HEK293 (cell line): ENCODE data around the gene ICE2.

ENCODE experiments used
- CTCF ChIA-PET: fragments of 350-600 bp; formaldehyde crosslinking; extraction: SDS; loops from one replicate; lab custom pipeline; 2021; ENCODE audit warnings: antibody characterized with exemption; lab: Yijun Ruan, JAX
- POLR2A ChIA-PET: fragments of 300-600 bp; formaldehyde crosslinking; extraction: SDS; loops from one replicate; lab custom pipeline; 2020; ENCODE audit warnings: antibody characterized with exemption, inconsistent platforms; lab: Yijun Ruan, JAX
- H3K27ac ChIP-seq: fragments of 200-500 bp; sonication (Bioruptor generic); 2 replicates; pipeline ENCODE4 v1.5.1; 2014; ENCODE audit warnings: low read depth, low read length, control low read depth, inconsistent platforms; ENCODE audit errors: extremely low read depth
- H3K36me3 ChIP-seq, 2 experiments: fragments of 200-500 bp in 1 of 2; sonication (Bioruptor generic) in 1 of 2; 1 replicate in 1 of 2; 2 replicates in 1 of 2; pipeline ENCODE4 v1.5.1; 2014 to 2017; ENCODE audit warnings: inconsistent platforms in 2 of 2, low read length in 2 of 2; ENCODE audit not compliant: control insufficient read depth in 2 of 2, insufficient read depth in 1 of 2
- H3K4me1 ChIP-seq: fragments of 200-500 bp; sonication (Bioruptor generic); 2 replicates; pipeline ENCODE4 v1.5.1; 2014; ENCODE audit warnings: mild to moderate bottlenecking, low read length, inconsistent platforms; ENCODE audit not compliant: control insufficient read depth, insufficient read depth
- H3K4me3 ChIP-seq: 2 replicates; pipeline ENCODE4 v1.5.1; 2011; ENCODE audit warnings: low read depth, mild to moderate bottlenecking, control low read depth, low read length, moderate library complexity
- H3K9me3 ChIP-seq: fragments of 200-500 bp; sonication (Bioruptor generic); 2 replicates; pipeline ENCODE4 v1.5.1; 2014; ENCODE audit warnings: low read depth, low read length, inconsistent platforms; ENCODE audit not compliant: control insufficient read depth, insufficient read depth
- ELK4 ChIP-seq: IDR thresholded peaks from 2 replicates; pipeline ENCODE4 v1.6.1; 2011; ENCODE audit warnings: mild to moderate bottlenecking, low read depth, low read length, borderline replicate concordance
- KLF1 ChIP-seq: fragments of 450-650 bp; formaldehyde crosslinking; IDR thresholded peaks from 2 replicates; pipeline ENCODE4 v1.5.1; 2016; ENCODE audit warnings: missing biosample characterization, missing genetic modification characterization
- OSR2 ChIP-seq: fragments of 450-650 bp; formaldehyde crosslinking; IDR thresholded peaks from 2 replicates; pipeline ENCODE4 v1.5.1; 2016; ENCODE audit warnings: missing biosample characterization, missing genetic modification characterization
- SALL2 ChIP-seq: fragments of 450-650 bp; formaldehyde crosslinking; IDR thresholded peaks from 2 replicates; pipeline ENCODE4 v1.5.0; 2017; ENCODE audit warnings: missing biosample characterization, mild to moderate bottlenecking, missing genetic modification characterization, borderline replicate concordance
- ZBTB21 ChIP-seq: fragments of 450-650 bp; formaldehyde crosslinking; IDR thresholded peaks from 2 replicates; pipeline ENCODE4 v1.5.1; 2017; ENCODE audit warnings: missing biosample characterization, missing genetic modification characterization
- ZBTB26 ChIP-seq: fragments of 450-650 bp; formaldehyde crosslinking; optimal IDR thresholded peaks from 2 replicates; pipeline ENCODE3; 2016; ENCODE audit warnings: missing biosample characterization, mild to moderate bottlenecking, missing genetic modification characterization
- ZNF155 ChIP-seq: fragments of 450-650 bp; formaldehyde crosslinking; IDR thresholded peaks from 2 replicates; pipeline ENCODE4 v1.5.1; 2016; ENCODE audit warnings: missing biosample characterization, missing genetic modification characterization
- ZNF184 ChIP-seq: fragments of 450-650 bp; IDR thresholded peaks from 2 replicates; pipeline ENCODE4 v1.5.1; 2018; ENCODE audit warnings: missing biosample characterization, mild to moderate bottlenecking, missing genetic modification characterization
- ZNF266 ChIP-seq: fragments of 450-650 bp; formaldehyde crosslinking; IDR thresholded peaks from 2 replicates; pipeline ENCODE4 v1.5.1; 2016; ENCODE audit warnings: missing biosample characterization, missing genetic modification characterization, low read depth
- ZNF350 ChIP-seq: fragments of 450-650 bp; formaldehyde crosslinking; IDR thresholded peaks from 2 replicates; pipeline ENCODE4 v1.5.0; 2017; ENCODE audit warnings: missing biosample characterization, mild to moderate bottlenecking, missing genetic modification characterization
- ZNF513 ChIP-seq: fragments of 450-650 bp; IDR thresholded peaks from 2 replicates; pipeline ENCODE4 v1.5.1; 2018; ENCODE audit warnings: missing biosample characterization, missing genetic modification characterization
- ZNF558 ChIP-seq: fragments of 450-650 bp; formaldehyde crosslinking; IDR thresholded peaks from 2 replicates; pipeline ENCODE4 v1.5.1; 2016; ENCODE audit warnings: missing biosample characterization, missing genetic modification characterization
- ZNF600 ChIP-seq: fragments of 450-650 bp; formaldehyde crosslinking; IDR thresholded peaks from 2 replicates; pipeline ENCODE4 v1.5.1; 2016; ENCODE audit warnings: missing biosample characterization, missing genetic modification characterization
- ZNF610 ChIP-seq: fragments of 450-650 bp; formaldehyde crosslinking; IDR thresholded peaks from 2 replicates; pipeline ENCODE4 v1.5.1; 2016; ENCODE audit warnings: missing biosample characterization, missing genetic modification characterization, borderline replicate concordance
- ZNF621 ChIP-seq: fragments of 450-650 bp; formaldehyde crosslinking; IDR thresholded peaks from 2 replicates; pipeline ENCODE4 v1.5.1; 2017; ENCODE audit warnings: missing biosample characterization, missing genetic modification characterization
- ZNF664 ChIP-seq: fragments of 450-650 bp; formaldehyde crosslinking; IDR thresholded peaks from 2 replicates; pipeline ENCODE4 v1.5.1; 2016; ENCODE audit warnings: missing biosample characterization, missing genetic modification characterization
- ZNF704 ChIP-seq: fragments of 450-650 bp; formaldehyde crosslinking; IDR thresholded peaks from 2 replicates; pipeline ENCODE4 v1.5.1; 2016; ENCODE audit warnings: missing biosample characterization, missing genetic modification characterization
- ZNF747 ChIP-seq: fragments of 450-650 bp; formaldehyde crosslinking; IDR thresholded peaks from 2 replicates; pipeline ENCODE4 v1.5.1; 2016; ENCODE audit warnings: missing biosample characterization, missing genetic modification characterization
- ZNF830 ChIP-seq: fragments of 450-650 bp; IDR thresholded peaks from 2 replicates; pipeline ENCODE4 v1.5.0; 2018; ENCODE audit warnings: missing biosample characterization, missing genetic modification characterization, low read depth, mild to moderate bottlenecking, moderate library complexity
- ZSCAN23 ChIP-seq: fragments of 450-650 bp; formaldehyde crosslinking; IDR thresholded peaks from 2 replicates; pipeline ENCODE4 v1.5.1; 2016; ENCODE audit warnings: missing biosample characterization, missing genetic modification characterization
- TF ChIP-seq, protein P1 (sequence below): fragments of 450-650 bp; formaldehyde crosslinking; IDR thresholded peaks from 2 replicates; pipeline ENCODE4 v1.5.0; 2017; ENCODE audit warnings: missing biosample characterization, missing genetic modification characterization, borderline replicate concordance
- TF ChIP-seq, protein P2 (sequence below): fragments of 450-650 bp; formaldehyde crosslinking; IDR thresholded peaks from 2 replicates; pipeline ENCODE4 v1.5.1; 2016; ENCODE audit warnings: missing biosample characterization, missing genetic modification characterization

Gene ICE2

GRCh38 chr15:60373327-60373726 lies 105.6 kb downstream of the ICE2 start:
- peaks cover 0 to 50% of the 10 kb centered on the region in 2 experiments; a peak in 2 of 3 replicates for H3K36me3 ChIP-seq
- CTCF ChIA-PET = interaction anchor here (0.5 kb wide), 1 partner anchor 15 kb away, joined by 5 read pairs; no protein-coding TSS in a partner anchor
- POLR2A ChIA-PET = no interaction called here
- H3K4me3 ChIP-seq = no peak overlapping the region
- H3K4me1 ChIP-seq = peaks cover 13% of the 10 kb centered on the region
- TF ChIP-seq ZNF830 (tag by site-specific recombination) = no peak
- TF ChIP-seq ZNF747 (tag by site-specific recombination) = no peak
- no peak for TF ChIP-seq ZNF610 (tag by site-specific recombination)
- TF ChIP-seq, protein P1, sequence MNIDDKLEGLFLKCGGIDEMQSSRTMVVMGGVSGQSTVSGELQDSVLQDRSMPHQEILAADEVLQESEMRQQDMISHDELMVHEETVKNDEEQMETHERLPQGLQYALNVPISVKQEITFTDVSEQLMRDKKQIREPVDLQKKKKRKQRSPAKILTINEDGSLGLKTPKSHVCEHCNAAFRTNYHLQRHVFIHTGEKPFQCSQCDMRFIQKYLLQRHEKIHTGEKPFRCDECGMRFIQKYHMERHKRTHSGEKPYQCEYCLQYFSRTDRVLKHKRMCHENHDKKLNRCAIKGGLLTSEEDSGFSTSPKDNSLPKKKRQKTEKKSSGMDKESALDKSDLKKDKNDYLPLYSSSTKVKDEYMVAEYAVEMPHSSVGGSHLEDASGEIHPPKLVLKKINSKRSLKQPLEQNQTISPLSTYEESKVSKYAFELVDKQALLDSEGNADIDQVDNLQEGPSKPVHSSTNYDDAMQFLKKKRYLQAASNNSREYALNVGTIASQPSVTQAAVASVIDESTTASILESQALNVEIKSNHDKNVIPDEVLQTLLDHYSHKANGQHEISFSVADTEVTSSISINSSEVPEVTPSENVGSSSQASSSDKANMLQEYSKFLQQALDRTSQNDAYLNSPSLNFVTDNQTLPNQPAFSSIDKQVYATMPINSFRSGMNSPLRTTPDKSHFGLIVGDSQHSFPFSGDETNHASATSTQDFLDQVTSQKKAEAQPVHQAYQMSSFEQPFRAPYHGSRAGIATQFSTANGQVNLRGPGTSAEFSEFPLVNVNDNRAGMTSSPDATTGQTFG (tag by site-specific recombination) = no peak
- no peak for TF ChIP-seq ZNF513 (tag by site-specific recombination)
- no peaks in the 10 kb centered on the region for H3K9me3 ChIP-seq
- no peak overlapping the region for H3K27ac ChIP-seq

- Histone ChIP-seq H3K27ac (no peak overlapping the region), H3K4me3 (no peak overlapping the region), H3K4me1 (peaks cover 13% of the 10 kb centered on the region), H3K36me3 (peaks cover 0 to 50% of the 10 kb centered on the region in 2 experiments; a peak in 2 of 3 replicates), H3K9me3 (no peaks in the 10 kb centered on the region)
- POLR2A ChIA-PET = no interaction called here
- CTCF ChIA-PET = no interaction called here
- TF ChIP-seq ZNF704 (tag by site-specific recombination) (no peak), ZNF664 (tag by site-specific recombination) (no peak)
- TF ChIP-seq, all 188 proteins: peak for 0
These were observed 106.2 kb downstream of the ICE2 start for GRCh38 chr15:60372756-60373155.

- Histone ChIP-seq H3K36me3 (peaks cover 0 to 50% of the 10 kb centered on the region in 2 experiments; a peak in 2 of 3 replicates), H3K4me1 (peaks cover 13% of the 10 kb centered on the region), H3K27ac (no peak overlapping the region), H3K9me3 (no peaks in the 10 kb centered on the region), H3K4me3 (no peak overlapping the region)
- POLR2A ChIA-PET = interaction anchor here (1.4 kb wide), 1 partner anchor 26 kb away, joined by 8 read pairs; the partner anchor contains the start of gene ANXA2
- CTCF ChIA-PET = no interaction called here
- TF ChIP-seq ZSCAN23 (no peak), ZNF266 (tag by site-specific recombination) (no peak), ZNF600 (no peak), ZNF621 (no peak), ZBTB21 (no peak), ZBTB26 (tag by site-specific recombination) (no peak), ZNF184 (tag by site-specific recombination) (no peak), ZNF155 (tag by site-specific recombination) (no peak), ZNF350 (tag by site-specific recombination) (no peak), ELK4 (no peak), SALL2 (tag by site-specific recombination) (no peak), KLF1 (no peak), OSR2 (tag by site-specific recombination) (no peak), ZNF558 (tag by site-specific recombination) (no peak)
- TF ChIP-seq, protein P2, sequence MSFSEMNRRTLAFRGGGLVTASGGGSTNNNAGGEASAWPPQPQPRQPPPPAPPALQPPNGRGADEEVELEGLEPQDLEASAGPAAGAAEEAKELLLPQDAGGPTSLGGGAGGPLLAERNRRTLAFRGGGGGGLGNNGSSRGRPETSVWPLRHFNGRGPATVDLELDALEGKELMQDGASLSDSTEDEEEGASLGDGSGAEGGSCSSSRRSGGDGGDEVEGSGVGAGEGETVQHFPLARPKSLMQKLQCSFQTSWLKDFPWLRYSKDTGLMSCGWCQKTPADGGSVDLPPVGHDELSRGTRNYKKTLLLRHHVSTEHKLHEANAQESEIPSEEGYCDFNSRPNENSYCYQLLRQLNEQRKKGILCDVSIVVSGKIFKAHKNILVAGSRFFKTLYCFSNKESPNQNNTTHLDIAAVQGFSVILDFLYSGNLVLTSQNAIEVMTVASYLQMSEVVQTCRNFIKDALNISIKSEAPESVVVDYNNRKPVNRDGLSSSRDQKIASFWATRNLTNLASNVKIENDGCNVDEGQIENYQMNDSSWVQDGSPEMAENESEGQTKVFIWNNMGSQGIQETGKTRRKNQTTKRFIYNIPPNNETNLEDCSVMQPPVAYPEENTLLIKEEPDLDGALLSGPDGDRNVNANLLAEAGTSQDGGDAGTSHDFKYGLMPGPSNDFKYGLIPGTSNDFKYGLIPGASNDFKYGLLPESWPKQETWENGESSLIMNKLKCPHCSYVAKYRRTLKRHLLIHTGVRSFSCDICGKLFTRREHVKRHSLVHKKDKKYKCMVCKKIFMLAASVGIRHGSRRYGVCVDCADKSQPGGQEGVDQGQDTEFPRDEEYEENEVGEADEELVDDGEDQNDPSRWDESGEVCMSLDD (tag by site-specific recombination) = no peak
These were observed 106.7 kb downstream of the ICE2 start for GRCh38 chr15:60372227-60372626.
